Esophagus muscularis mucosa (tissue), 4 donors: ENCODE data around the gene ACACB. TPM values are rescaled to one million over a fixed set of nuclear protein-coding genes. Genes with fewer than 3 reads are reported as not detected.
A peak's percentile ranks its signal among the peaks of the same experiment; 100 is the strongest.

ENCODE experiments used
- DNase-seq: peaks from one replicate; pipeline ENCODE4 v3.0.0-alpha.2; 2017; ENCODE audit errors: extremely low spot score
- H3K27ac ChIP-seq, 4 donors: fragments of 200-600 bp; sonication (generic); replicated peaks in 1 of 4; 1 replicate in 3 of 4; 2 replicates in 1 of 4; pipeline ENCODE4 v1.5.1; 2016 to 2019; ENCODE audit warnings: mild to moderate bottlenecking in 1 of 4
- H3K27me3 ChIP-seq, 4 donors: fragments of 200-600 bp; sonication (generic); one replicate each; pipeline versions ENCODE4 v1.5.1 to v1.6.0; 2016 to 2019
- H3K36me3 ChIP-seq, 4 donors: fragments of 200-600 bp; sonication (generic); one replicate each; pipeline ENCODE4 v1.5.1; 2016 to 2019
- H3K4me1 ChIP-seq, 4 donors: fragments of 200-600 bp; sonication (generic); one replicate each; pipeline ENCODE4 v1.5.1; 2016 to 2019
- H3K4me3 ChIP-seq, 4 donors: fragments of 200-600 bp; sonication (generic); 1 replicate in 2 of 4; 2 replicates in 2 of 4; pipeline ENCODE4 v1.5.1; 2016 to 2019; ENCODE audit warnings: mild to moderate bottlenecking in 4 of 4, moderate library complexity in 1 of 4
- H3K9me3 ChIP-seq, 4 donors: fragments of 200-600 bp; sonication (generic); 1 replicate in 3 of 4; 2 replicates in 1 of 4; pipeline ENCODE4 v1.5.1; 2016 to 2019
- CTCF ChIP-seq, 3 experiments: fragments of 200-600 bp in 2 of 3; fragments of 450-650 bp in 1 of 3; sonication (generic) in 2 of 3; IDR thresholded peaks; one replicate each; pipeline ENCODE4 v1.5.1; 2017 to 2019; ENCODE audit warnings: antibody characterized with exemption in 3 of 3, mild to moderate bottlenecking in 2 of 3, moderate library complexity in 1 of 3
- EP300 ChIP-seq: sonication (generic); formaldehyde crosslinking; IDR thresholded peaks from one replicate; pipeline ENCODE4 v1.6.1; 2017; ENCODE audit warnings: antibody characterized with exemption
- POLR2A ChIP-seq: fragments of 450-650 bp; IDR thresholded peaks from one replicate; pipeline ENCODE4 v1.6.1; 2017; ENCODE audit warnings: antibody characterized with exemption, moderate library complexity, mild to moderate bottlenecking, low read depth
- POLR2AphosphoS5 ChIP-seq, 2 donors: sonication (generic); formaldehyde crosslinking; IDR thresholded peaks; one replicate each; pipeline ENCODE4 v1.6.1; 2017; ENCODE audit warnings: antibody characterized with exemption in 2 of 2
- whole genome bisulfite sequencing: methylation state at CpG from one replicate; pipeline ENCODE4 v1.1.5; 2018; 5-methylcytosine and 5-hydroxymethylcytosine counted together
- intact Hi-C: fragments of 100-400 bp; cut with DNase I; formaldehyde crosslinking; loops from one replicate; pipeline ENCODE4 v1.15.1; 2023
- total RNA-seq, 4 donors: library from RNA; depleted of rRNA; stranded (reverse); fragments of >200 nt; gene quantifications; one replicate each; pipeline versions ENCODE4 v1.1.0 to v1.2.1, GENCODE V29; 2016

ACACB gene
- total RNA-seq, 4 donors from 2014 or later = 59.6 to 134 (median 108) TPM

GRCh38 chr12:109126784-109127183 is 10.4 kb downstream of the ACACB start:
- Histone ChIP-seq H3K27me3 (no peaks in the 10 kb centered on the region), H3K36me3 (peaks cover 0 to 3% (median 0%) of the 10 kb centered on the region in 4 donors), H3K9me3 (no peaks in the 10 kb centered on the region), H3K27ac (peak overlapping the region; percentile 38 to 61 (median 52)), H3K4me1 (peaks cover 30 to 53% (median 36%) of the 10 kb centered on the region in 4 donors), H3K4me3 (no peak overlapping the region)
- intact Hi-C loops = no loop called here
- TF ChIP-seq POLR2AphosphoS5 (IDR thresholded peaks at IDR 0.05) (no peak), CTCF (IDR thresholded peaks at IDR 0.05) (no peak), EP300 (no peak), POLR2A (no peak)
- DNase-seq = no peak
- WGBS = 69% methylated on average over 3 of the region's 3 CpGs

GRCh38 chr12:109127533-109128242 is 11.3 kb downstream of the ACACB start:
- H3K9me3 ChIP-seq = no peaks in the 10 kb centered on the region
- peaks cover 0 to 3% (median 0%) of the 10 kb centered on the region in 4 donors for H3K36me3 ChIP-seq
- H3K4me3 ChIP-seq = no peak overlapping the region
- 84% methylated on average over 13 of the region's 13 CpGs for WGBS
- intact Hi-C loops = no loop called here
- H3K27me3 ChIP-seq = no peaks in the 10 kb centered on the region
- H3K27ac ChIP-seq = peak overlapping the region in 2 of 4 donors; percentile 38 to 61
- DNase-seq = no peak
- TF ChIP-seq POLR2A (no peak), CTCF (IDR thresholded peaks at IDR 0.05) (no peak), POLR2AphosphoS5 (IDR thresholded peaks at IDR 0.05) (no peak), EP300 (no peak)
- H3K4me1 ChIP-seq = peaks cover 38 to 62% (median 44%) of the 10 kb centered on the region in 4 donors

DNA sequence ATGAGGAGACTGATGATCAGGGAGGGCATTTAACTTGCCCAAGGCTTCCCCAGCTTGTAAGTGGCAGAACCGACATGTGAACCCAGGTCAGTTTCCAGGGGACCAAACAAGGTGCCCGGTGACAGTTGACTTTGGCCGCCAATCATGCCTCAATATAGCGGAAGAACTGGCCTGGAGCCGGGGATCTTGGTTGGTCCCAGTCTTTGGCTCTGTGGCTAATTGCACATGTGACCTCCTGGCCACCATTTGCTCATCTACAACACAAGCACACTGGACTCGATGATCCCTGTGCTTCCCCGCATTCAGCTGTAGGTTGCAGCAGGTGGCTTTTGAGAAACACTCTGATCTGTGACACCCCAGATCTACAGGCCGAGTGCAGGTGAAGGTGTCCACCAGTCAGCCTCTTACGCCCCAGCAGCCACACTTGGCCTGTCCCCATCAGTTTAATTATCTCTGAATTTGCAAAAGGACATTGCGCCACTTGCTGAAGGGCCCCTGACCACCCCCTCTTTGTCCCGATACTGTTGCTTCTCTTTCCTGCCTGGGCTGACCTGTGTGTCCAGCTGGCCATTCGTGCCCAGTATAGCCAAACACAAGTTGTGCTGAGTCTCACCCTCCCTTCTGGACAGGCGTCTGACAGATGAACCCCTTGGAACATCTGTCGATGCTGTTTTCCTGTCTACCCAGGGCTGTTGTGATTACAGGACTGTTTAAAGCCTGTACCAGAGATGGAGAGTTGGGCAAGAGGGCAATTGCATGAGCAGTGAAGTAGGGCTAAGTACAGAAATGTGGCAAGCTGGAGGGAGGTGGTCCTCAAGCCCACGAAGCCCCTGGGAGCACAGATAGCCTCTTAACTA is 14.1 kb downstream of the ACACB start:
- 82% methylated on average over 12 of the region's 15 CpGs for WGBS
- no peak for TF ChIP-seq POLR2A
- no peak for TF ChIP-seq EP300
- no peak for TF ChIP-seq POLR2AphosphoS5 (IDR thresholded peaks at IDR 0.05)
- no peak for TF ChIP-seq CTCF (IDR thresholded peaks at IDR 0.05)
- no peaks in the 10 kb centered on the region for H3K36me3 ChIP-seq
- intact Hi-C loops = no loop called here
- H3K4me1 ChIP-seq = peaks cover 59 to 79% (median 65%) of the 10 kb centered on the region in 4 donors
- no peaks in the 10 kb centered on the region for H3K9me3 ChIP-seq
- H3K27ac ChIP-seq = peak overlapping the region; percentile 56 to 79 (median 72)
- no peaks in the 10 kb centered on the region for H3K27me3 ChIP-seq
- DNase-seq = no peak
- no peak overlapping the region for H3K4me3 ChIP-seq

- intact Hi-C loops = no loop called here
- no peak for DNase-seq
These were observed 15.0 kb downstream of the ACACB start for GRCh38 chr12:109131154-109132050.

More at GRCh38 chr12:109131154-109132050, 15.0 kb downstream of the ACACB start:
- peak overlapping the region; percentile 56 to 79 (median 72) for H3K27ac ChIP-seq
- H3K4me3 ChIP-seq = no peak overlapping the region
- no peaks in the 10 kb centered on the region for H3K9me3 ChIP-seq
- H3K36me3 ChIP-seq = no peaks in the 10 kb centered on the region
- H3K4me1 ChIP-seq = peaks cover 55 to 71% (median 63%) of the 10 kb centered on the region in 4 donors
- WGBS = 76% methylated on average over 18 of the region's 24 CpGs
- no peaks in the 10 kb centered on the region for H3K27me3 ChIP-seq
- peak in 1 of 2 donors; percentile 5 for TF ChIP-seq POLR2AphosphoS5 (IDR thresholded peaks at IDR 0.05)
- no peak for TF ChIP-seq EP300
- no peak for TF ChIP-seq CTCF (IDR thresholded peaks at IDR 0.05)
- peak; percentile 28 for TF ChIP-seq POLR2A
